GM12875 (cell line): ENCODE results near the gene RAB35.

Experiments
- H3K4me3 ChIP-seq: one replicate; pipeline ENCODE4 v1.5.1; 2011; ENCODE audit warnings: low read depth, low read length, control low read depth
- CTCF ChIP-seq: IDR thresholded peaks from 2 replicates; pipeline ENCODE4 v1.5.1; 2011; ENCODE audit warnings: low read depth, mild to moderate bottlenecking, control low read depth, inconsistent platforms, low read length, moderate library complexity, borderline replicate concordance; ENCODE audit not compliant: insufficient read depth

Gene RAB35

DNA sequence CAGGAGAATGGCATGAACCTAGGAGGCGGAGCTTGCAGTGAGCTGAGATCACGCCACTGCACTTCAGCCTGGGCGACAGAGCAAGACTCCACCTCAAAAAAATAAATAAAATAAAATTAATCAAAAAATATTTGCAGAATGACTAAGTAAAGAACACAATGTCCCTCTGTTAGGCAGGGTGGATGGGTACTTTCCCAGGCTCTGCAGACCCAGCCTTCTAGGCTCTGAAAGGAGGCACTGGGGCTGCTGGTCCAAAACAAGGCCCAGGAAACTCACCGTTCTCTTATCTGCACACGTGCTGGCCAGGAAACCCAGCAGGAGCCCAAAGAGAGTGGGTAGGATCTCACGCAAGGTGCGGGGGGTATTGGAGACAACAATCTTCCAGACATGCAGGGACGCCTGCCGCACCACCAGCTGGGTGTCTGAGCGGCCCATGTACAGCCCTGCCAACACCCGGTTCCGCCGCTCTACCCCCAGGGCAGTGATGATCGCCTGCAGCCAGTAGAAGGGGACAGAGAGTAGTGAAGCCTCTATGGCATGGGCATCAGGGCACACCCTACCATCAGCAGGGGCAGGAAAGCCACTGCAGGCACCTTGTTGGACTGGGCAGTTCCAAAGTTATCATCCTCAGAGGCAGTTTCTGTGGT, 25.8 kb upstream of the RAB35 start:
- no peak for TF ChIP-seq CTCF
- no peak overlapping the region for H3K4me3 ChIP-seq

DNA sequence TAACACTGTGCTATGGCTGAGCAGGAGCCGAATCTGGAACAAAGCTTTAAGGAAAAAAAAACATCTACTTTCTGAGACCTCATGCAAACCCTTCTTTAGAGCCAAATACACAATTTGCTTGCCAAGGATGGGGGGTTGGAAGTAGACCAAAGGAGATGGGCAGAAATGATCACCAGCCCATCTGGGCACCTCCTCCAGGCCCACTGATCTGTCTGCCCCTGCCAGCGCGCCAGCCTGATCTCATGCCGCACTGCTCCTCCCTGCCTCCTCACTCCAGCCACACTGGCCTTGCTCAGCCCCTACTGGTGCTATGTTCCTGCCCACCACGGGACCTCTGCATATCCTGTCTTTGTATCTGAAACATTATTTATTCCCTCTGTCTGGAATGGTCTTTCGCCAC, 24.8 kb upstream of the RAB35 start:
- H3K4me3 ChIP-seq: no peak overlapping the region
- TF ChIP-seq CTCF: no peak

DNA sequence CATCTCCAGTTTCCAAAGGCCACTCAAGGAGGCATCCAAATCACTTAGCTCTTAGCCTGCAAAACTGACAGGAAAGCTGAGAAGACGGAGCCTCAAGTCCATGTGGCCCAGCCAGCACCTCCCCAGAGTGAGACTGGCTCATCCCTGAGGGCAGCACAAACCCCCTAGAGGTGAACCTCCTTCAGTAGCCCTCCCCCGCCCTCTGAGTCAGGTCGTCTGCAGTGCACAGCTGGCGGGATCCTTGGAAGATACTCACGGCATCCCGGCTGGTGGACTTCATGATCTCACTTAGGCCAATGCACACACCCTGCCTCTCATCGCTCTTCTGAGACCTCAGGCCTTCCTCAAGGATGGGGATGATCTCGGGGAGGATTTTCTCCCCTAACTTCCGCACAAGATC, 24.1 kb upstream of the RAB35 start:
- TF ChIP-seq CTCF: no peak

DNA sequence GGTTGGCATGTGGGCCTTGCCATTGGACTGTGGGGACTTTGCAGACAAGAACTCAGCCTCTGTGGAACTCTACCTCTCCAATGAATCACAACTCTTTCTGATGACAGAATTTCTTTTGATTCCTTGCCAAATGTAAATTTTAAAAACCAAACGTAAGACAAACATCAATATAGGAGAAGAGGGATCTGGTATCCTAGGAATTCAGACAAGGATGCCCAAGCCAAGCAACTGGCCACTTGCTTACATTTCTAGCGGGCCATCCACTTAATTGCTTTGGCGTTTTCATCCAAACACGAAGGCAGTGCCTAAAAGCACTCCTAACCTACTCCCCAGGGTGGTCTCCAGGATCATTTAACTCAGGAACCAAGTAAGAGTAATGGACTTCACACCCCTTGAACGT, 23.4 kb upstream of the RAB35 start:
- H3K4me3 ChIP-seq: no peak overlapping the region
- TF ChIP-seq CTCF: no peak

More for the DNA sequence above, 24.1 kb upstream of the RAB35 start:
- no peak overlapping the region for H3K4me3 ChIP-seq

GRCh38 chr12:120138366-120138765, 21.8 kb upstream of the RAB35 start:
- no peak overlapping the region for H3K4me3 ChIP-seq
- no peak for TF ChIP-seq CTCF

GRCh38 chr12:120137833-120138232, 21.3 kb upstream of the RAB35 start:
- TF ChIP-seq CTCF: no peak
- H3K4me3 ChIP-seq: no peak overlapping the region

- H3K4me3 ChIP-seq: no peak overlapping the region
- TF ChIP-seq CTCF: no peak
These were observed 19.7 kb upstream of the RAB35 start for GRCh38 chr12:120136093-120136770.
